ENCODE measurements around the gene SFT2D3. TPM values are rescaled to one million over a fixed set of nuclear protein-coding genes. Genes with fewer than 3 reads are reported as not detected.
A peak's percentile ranks its signal among the peaks of the same experiment; 100 is the strongest.

Gene SFT2D3
- total and polyA plus RNA-seq, 2 of the 13 experiments (the other 11 are each of a cell fraction or from before 2014, with no cell fraction given): 8.3 to 9.4 TPM

DNA sequence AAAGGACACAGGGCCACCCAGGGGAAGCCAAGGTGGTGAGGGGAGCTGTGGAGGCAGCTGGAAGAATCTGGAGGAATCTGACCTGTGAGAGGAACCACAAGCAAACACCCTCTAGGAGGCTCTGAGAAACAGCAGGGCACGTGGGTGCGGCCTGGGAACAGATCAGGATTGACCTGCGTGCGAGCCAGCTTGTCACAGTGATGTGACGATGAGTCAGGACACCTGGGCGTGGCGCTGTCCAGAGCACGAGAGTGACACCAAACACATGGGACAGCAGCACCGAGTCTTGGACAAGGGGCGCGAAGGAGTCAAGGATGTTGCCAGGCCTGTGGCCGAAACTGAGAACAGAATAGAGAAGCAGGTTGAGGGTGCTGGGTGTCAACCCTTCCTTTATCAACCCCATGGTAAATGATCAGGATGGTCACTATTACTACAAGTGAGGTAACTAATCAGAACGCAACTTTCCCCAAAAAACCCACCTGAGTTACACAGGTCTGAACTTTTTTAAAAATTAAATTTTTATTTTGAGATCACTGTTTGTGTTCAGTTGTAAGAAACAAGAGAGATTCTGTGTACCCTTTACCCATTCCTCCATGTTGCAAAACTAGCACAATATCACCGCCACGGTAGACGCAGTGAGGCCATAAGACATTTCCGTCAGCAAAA, 637 bp upstream of the SFT2D3 start (continued):
- TF ChIP-seq, protein P1, sequence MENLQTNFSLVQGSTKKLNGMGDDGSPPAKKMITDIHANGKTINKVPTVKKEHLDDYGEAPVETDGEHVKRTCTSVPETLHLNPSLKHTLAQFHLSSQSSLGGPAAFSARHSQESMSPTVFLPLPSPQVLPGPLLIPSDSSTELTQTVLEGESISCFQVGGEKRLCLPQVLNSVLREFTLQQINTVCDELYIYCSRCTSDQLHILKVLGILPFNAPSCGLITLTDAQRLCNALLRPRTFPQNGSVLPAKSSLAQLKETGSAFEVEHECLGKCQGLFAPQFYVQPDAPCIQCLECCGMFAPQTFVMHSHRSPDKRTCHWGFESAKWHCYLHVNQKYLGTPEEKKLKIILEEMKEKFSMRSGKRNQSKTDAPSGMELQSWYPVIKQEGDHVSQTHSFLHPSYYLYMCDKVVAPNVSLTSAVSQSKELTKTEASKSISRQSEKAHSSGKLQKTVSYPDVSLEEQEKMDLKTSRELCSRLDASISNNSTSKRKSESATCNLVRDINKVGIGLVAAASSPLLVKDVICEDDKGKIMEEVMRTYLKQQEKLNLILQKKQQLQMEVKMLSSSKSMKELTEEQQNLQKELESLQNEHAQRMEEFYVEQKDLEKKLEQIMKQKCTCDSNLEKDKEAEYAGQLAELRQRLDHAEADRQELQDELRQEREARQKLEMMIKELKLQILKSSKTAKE (CRISPR knock-in tag; IDR thresholded peaks at IDR 0.05; ENCODE audit: borderline replicate concordance): no peak
- TF ChIP-seq NR2F2 (IDR thresholded peaks at IDR 0.05; ENCODE audit: borderline replicate concordance, low read depth) (no peak), RBM22 (optimal IDR thresholded peaks at IDR 0.05; ENCODE audit: low read length) (peak; percentile 49), ZNF7 (CRISPR knock-in tag; IDR thresholded peaks at IDR 0.05) (no peak), KDM5A (IDR thresholded peaks at IDR 0.05; ENCODE audit: borderline replicate concordance, low read length) (no peak), POLR2AphosphoS2 (IDR thresholded peaks at IDR 0.05; ENCODE audit: low read depth, low read length) (no peak), MED8 (CRISPR knock-in tag; IDR thresholded peaks at IDR 0.05; ENCODE audit: insufficient replicate concordance) (no peak), JDP2 (CRISPR knock-in tag; IDR thresholded peaks at IDR 0.05; ENCODE audit: borderline replicate concordance) (no peak), ZNF484 (CRISPR knock-in tag; IDR thresholded peaks at IDR 0.05; ENCODE audit: borderline replicate concordance, low read depth) (no peak), ESRRA (CRISPR knock-in tag; IDR thresholded peaks at IDR 0.05; ENCODE audit: low read depth) (no peak), NR2F6 (IDR thresholded peaks at IDR 0.05) (no peak), NR2F6 (CRISPR knock-in tag; IDR thresholded peaks at IDR 0.05) (peak; percentile 59; the same call in 1 of the 2 replicates), ARNTL (CRISPR knock-in tag; IDR thresholded peaks at IDR 0.05) (0 out of 2 replicates have a peak, but pooled peaks have one; percentile 40), SOX13 (IDR thresholded peaks at IDR 0.05) (no peak), SOX13 (CRISPR knock-in tag; conservative IDR thresholded peaks at IDR 0.05 in 1 of 2, IDR thresholded peaks at IDR 0.05 in 1 of 2) (peak in 1 of 2 experiments; percentile 38; a peak in 2 of 4 replicates), ZFP82 (CRISPR knock-in tag; IDR thresholded peaks at IDR 0.05; ENCODE audit: borderline replicate concordance) (no peak), CEBPG (CRISPR knock-in tag; IDR thresholded peaks at IDR 0.05) (no peak)
- TF ChIP-seq, protein P2, sequence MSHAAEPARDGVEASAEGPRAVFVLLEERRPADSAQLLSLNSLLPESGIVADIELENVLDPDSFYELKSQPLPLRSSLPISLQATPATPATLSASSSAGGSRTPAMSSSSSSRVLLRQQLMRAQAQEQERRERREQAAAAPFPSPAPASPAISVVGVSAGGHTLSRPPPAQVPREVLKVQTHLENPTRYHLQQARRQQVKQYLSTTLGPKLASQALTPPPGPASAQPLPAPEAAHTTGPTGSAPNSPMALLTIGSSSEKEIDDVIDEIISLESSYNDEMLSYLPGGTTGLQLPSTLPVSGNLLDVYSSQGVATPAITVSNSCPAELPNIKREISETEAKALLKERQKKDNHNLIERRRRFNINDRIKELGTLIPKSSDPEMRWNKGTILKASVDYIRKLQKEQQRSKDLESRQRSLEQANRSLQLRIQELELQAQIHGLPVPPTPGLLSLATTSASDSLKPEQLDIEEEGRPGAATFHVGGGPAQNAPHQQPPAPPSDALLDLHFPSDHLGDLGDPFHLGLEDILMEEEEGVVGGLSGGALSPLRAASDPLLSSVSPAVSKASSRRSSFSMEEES (CRISPR knock-in tag; IDR thresholded peaks at IDR 0.05): peak; percentile 72
- TF ChIP-seq, protein P3, sequence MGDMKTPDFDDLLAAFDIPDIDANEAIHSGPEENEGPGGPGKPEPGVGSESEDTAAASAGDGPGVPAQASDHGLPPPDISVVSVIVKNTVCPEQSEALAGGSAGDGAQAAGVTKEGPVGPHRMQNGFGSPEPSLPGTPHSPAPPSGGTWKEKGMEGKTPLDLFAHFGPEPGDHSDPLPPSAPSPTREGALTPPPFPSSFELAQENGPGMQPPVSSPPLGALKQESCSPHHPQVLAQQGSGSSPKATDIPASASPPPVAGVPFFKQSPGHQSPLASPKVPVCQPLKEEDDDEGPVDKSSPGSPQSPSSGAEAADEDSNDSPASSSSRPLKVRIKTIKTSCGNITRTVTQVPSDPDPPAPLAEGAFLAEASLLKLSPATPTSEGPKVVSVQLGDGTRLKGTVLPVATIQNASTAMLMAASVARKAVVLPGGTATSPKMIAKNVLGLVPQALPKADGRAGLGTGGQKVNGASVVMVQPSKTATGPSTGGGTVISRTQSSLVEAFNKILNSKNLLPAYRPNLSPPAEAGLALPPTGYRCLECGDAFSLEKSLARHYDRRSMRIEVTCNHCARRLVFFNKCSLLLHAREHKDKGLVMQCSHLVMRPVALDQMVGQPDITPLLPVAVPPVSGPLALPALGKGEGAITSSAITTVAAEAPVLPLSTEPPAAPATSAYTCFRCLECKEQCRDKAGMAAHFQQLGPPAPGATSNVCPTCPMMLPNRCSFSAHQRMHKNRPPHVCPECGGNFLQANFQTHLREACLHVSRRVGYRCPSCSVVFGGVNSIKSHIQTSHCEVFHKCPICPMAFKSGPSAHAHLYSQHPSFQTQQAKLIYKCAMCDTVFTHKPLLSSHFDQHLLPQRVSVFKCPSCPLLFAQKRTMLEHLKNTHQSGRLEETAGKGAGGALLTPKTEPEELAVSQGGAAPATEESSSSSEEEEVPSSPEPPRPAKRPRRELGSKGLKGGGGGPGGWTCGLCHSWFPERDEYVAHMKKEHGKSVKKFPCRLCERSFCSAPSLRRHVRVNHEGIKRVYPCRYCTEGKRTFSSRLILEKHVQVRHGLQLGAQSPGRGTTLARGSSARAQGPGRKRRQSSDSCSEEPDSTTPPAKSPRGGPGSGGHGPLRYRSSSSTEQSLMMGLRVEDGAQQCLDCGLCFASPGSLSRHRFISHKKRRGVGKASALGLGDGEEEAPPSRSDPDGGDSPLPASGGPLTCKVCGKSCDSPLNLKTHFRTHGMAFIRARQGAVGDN (CRISPR knock-in tag; IDR thresholded peaks at IDR 0.05): peak; percentile 89
- TF ChIP-seq, protein P4, sequence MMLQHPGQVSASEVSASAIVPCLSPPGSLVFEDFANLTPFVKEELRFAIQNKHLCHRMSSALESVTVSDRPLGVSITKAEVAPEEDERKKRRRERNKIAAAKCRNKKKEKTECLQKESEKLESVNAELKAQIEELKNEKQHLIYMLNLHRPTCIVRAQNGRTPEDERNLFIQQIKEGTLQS (CRISPR knock-in tag; IDR thresholded peaks at IDR 0.05): peak; percentile 56; the same call in 1 of the 2 replicates

Data from HepG2 (cell line).